Lower lobe of right lung (tissue), 2 donors: ENCODE measurements around the gene EVI5. TPM values are rescaled to one million over a fixed set of nuclear protein-coding genes. Genes with fewer than 3 reads are reported as not detected.
A peak's percentile ranks its signal among the peaks of the same experiment; 100 is the strongest.

Experiments used
- ATAC-seq, 2 donors: fragments of 200-7000 bp; cut with Tn5 transposase; one replicate each; pipeline ENCODE4 v1.9.1; 2020 to 2022; ENCODE audit warnings: mild to moderate bottlenecking in 2 of 2, moderate library complexity in 2 of 2
- DNase-seq: peaks from one replicate; pipeline ENCODE4 v3.0.0-alpha.2; 2020
- H3K27ac ChIP-seq: fragments of 200-600 bp; one replicate; pipeline ENCODE4 v1.8.0; 2022
- H3K27me3 ChIP-seq: fragments of 200-600 bp; one replicate; pipeline ENCODE4 v1.8.0; 2022; ENCODE audit warnings: low read depth
- H3K36me3 ChIP-seq: fragments of 200-600 bp; one replicate; pipeline ENCODE4 v1.8.0; 2022; ENCODE audit warnings: mild to moderate bottlenecking
- H3K4me1 ChIP-seq: fragments of 200-600 bp; one replicate; pipeline ENCODE4 v1.8.0; 2022
- H3K4me3 ChIP-seq: fragments of 200-600 bp; one replicate; pipeline ENCODE4 v1.8.0; 2022; ENCODE audit warnings: mild to moderate bottlenecking
- H3K9me3 ChIP-seq: fragments of 200-600 bp; one replicate; pipeline ENCODE4 v1.8.0; 2022
- CTCF ChIP-seq: fragments of 200-600 bp; IDR thresholded peaks from one replicate; pipeline ENCODE4 v1.8.0; 2022; ENCODE audit warnings: antibody characterized with exemption, mild to moderate bottlenecking
- intact Hi-C: fragments of 100-400 bp; cut with DNase I; formaldehyde crosslinking; loops from one replicate; pipeline ENCODE4 v1.11.0; 2022
- total RNA-seq: library from RNA; stranded (reverse); fragmentation: NEBNext Ultra II Directional; extraction: Animal tissue kit (Norgen Biotek cat#: 25700); gene quantifications from one replicate; pipeline ENCODE4 v1.2.1, GENCODE V29; 2021
- donor health status: DM: no; HTN: yes; CAD: no; lungs with severe emphysema.

Gene EVI5
- total RNA-seq, 1 donor from 2014 or later = 48.5 TPM

GRCh38 chr1:92792340-92792782 lies 7.5 kb upstream of the EVI5 start:
- Histone ChIP-seq H3K27me3 (no peaks in the 10 kb centered on the region), H3K27ac (no peak overlapping the region), H3K9me3 (no peaks in the 10 kb centered on the region), H3K4me3 (no peak overlapping the region), H3K4me1 (peaks cover 4% of the 10 kb centered on the region), H3K36me3 (no peaks in the 10 kb centered on the region)
- no peak for TF ChIP-seq CTCF
- intact Hi-C loops = no loop called here
- DNase-seq (no peak), ATAC-seq (no peak)

- Histone ChIP-seq H3K4me3 (no peak overlapping the region), H3K27me3 (no peaks in the 10 kb centered on the region), H3K36me3 (no peaks in the 10 kb centered on the region), H3K9me3 (no peaks in the 10 kb centered on the region), H3K4me1 (peaks cover 4% of the 10 kb centered on the region), H3K27ac (no peak overlapping the region)
- no peak for TF ChIP-seq CTCF
- DNase-seq (no peak), ATAC-seq (no peak)
- intact Hi-C loops = no loop called here
Measured at GRCh38 chr1:92791487-92792066, 6.7 kb upstream of the EVI5 start.

GRCh38 chr1:92790867-92791266 lies 6.0 kb upstream of the EVI5 start:
- no peak overlapping the region for H3K27ac ChIP-seq
- H3K4me1 ChIP-seq = peaks cover 4% of the 10 kb centered on the region
- DNase-seq (no peak), ATAC-seq (no peak)
- TF ChIP-seq CTCF = no peak
- intact Hi-C loops = no loop called here
- H3K36me3 ChIP-seq = no peaks in the 10 kb centered on the region
- H3K9me3 ChIP-seq = no peaks in the 10 kb centered on the region
- no peak overlapping the region for H3K4me3 ChIP-seq
- H3K27me3 ChIP-seq = no peaks in the 10 kb centered on the region

GRCh38 chr1:92790081-92790480 lies 5.2 kb upstream of the EVI5 start:
- no peaks in the 10 kb centered on the region for H3K27me3 ChIP-seq
- H3K4me1 ChIP-seq = peaks cover 4% of the 10 kb centered on the region
- DNase-seq = no peak
- intact Hi-C loops = no loop called here
- H3K4me3 ChIP-seq = no peak overlapping the region
- ATAC-seq = peak; percentile 8 to 20
- H3K9me3 ChIP-seq = no peaks in the 10 kb centered on the region
- H3K36me3 ChIP-seq = no peaks in the 10 kb centered on the region
- TF ChIP-seq CTCF = no peak
- H3K27ac ChIP-seq = no peak overlapping the region

- Histone ChIP-seq H3K4me3 (peak overlapping the region; percentile 75), H3K9me3 (no peaks in the 10 kb centered on the region), H3K4me1 (peaks cover 25% of the 10 kb centered on the region), H3K27ac (peak overlapping the region; percentile 100), H3K27me3 (no peaks in the 10 kb centered on the region), H3K36me3 (no peaks in the 10 kb centered on the region)
- intact Hi-C loops = no loop called here
- ATAC-seq (no peak), DNase-seq (no peak)
- no peak for TF ChIP-seq CTCF
Measured at GRCh38 chr1:92786111-92786901, 1.4 kb upstream of the EVI5 start.
